Measurements from ENCODE around the gene FCMR.

Gene FCMR
- total RNA-seq, result 56.7 to 110 reads per million in 2 donors

GRCh38 chr1:206921772-206922265 lies at the start of gene FCMR:
TSS of gene FCMR (minus strand) at chr1:206921941. CDS start at chr1:206921854, 87 bp downstream.
- peak in 3 of 5 experiments; percentile 22 to 90 (median 61) for DNase-seq

GRCh38 chr1:206971029-206971655 lies 49.4 kb upstream of the FCMR start:
- DNase-seq, result no peak

- DNase-seq, result no peak
Observed at GRCh38 chr1:206970446-206970845, 48.7 kb upstream of the FCMR start, which contains the start of gene FCAMR. TSS of gene FCAMR (minus strand) at chr1:206970460. CDS start at chr1:206970125, 335 bp downstream.

- no peak for DNase-seq
Observed at GRCh38 chr1:206969090-206969489, 47.3 kb upstream of the FCMR start.

- DNase-seq, result peak in 1 of 5 experiments; percentile 52
Observed at GRCh38 chr1:206967096-206967849, 45.5 kb upstream of the FCMR start.

- DNase-seq, result no peak
Observed at GRCh38 chr1:206965781-206966180, 44.0 kb upstream of the FCMR start.

GRCh38 chr1:206963740-206964139 lies 42.0 kb upstream of the FCMR start:
- no peak for DNase-seq

- DNase-seq, result no peak
Observed at GRCh38 chr1:206963119-206963712, 41.5 kb upstream of the FCMR start.

GRCh38 chr1:206962272-206962671 lies 40.5 kb upstream of the FCMR start:
- DNase-seq, result peak in 1 of 5 experiments; percentile 45

GRCh38 chr1:206961668-206962067 lies 39.9 kb upstream of the FCMR start:
- DNase-seq, result no peak

GRCh38 chr1:206960676-206961386 lies 39.1 kb upstream of the FCMR start:
- no peak for DNase-seq

GRCh38 chr1:206958144-206958543 lies 36.4 kb upstream of the FCMR start:
- DNase-seq, result no peak

GRCh38 chr1:206957639-206958038 lies 35.9 kb upstream of the FCMR start:
- no peak for DNase-seq

- no peak for DNase-seq
Observed at GRCh38 chr1:206955476-206956451, 34.0 kb upstream of the FCMR start.

GRCh38 chr1:206954459-206955342 lies 33.0 kb upstream of the FCMR start:
- no peak for DNase-seq

- no peak for DNase-seq
Observed at GRCh38 chr1:206953626-206954025, 31.9 kb upstream of the FCMR start.

GRCh38 chr1:206953126-206953525 lies 31.4 kb upstream of the FCMR start:
- no peak for DNase-seq

GRCh38 chr1:206952171-206952570 lies 30.4 kb upstream of the FCMR start:
- no peak for DNase-seq

- DNase-seq, result no peak
Observed at GRCh38 chr1:206951318-206952100, 29.8 kb upstream of the FCMR start.

- no peak for DNase-seq
Observed at GRCh38 chr1:206949641-206950040, 27.9 kb upstream of the FCMR start.
